Forelimb muscle (tissue), 1 donor: ENCODE data around the gene SSR1. TPM values are rescaled to one million over a fixed set of nuclear protein-coding genes. Genes with fewer than 3 reads are reported as not detected.

ENCODE experiments used
- DNase-seq: peaks from one replicate; pipeline ENCODE4 v3.0.0-alpha.2; 2013; ENCODE audit warnings: low read depth
- polyA plus RNA-seq: library from polyadenylated mRNA; unstranded; fragments of 120-200 nt; gene quantifications from one replicate; pipeline ENCODE4 v1.2.1, GENCODE V29; 2013; ENCODE audit not compliant: insufficient read length

Gene SSR1
- polyA plus RNA-seq, 1 donor, result 73.2 TPM

GRCh38 chr6:7258231-7258763 is 54.7 kb downstream of the SSR1 start:
- no peak for DNase-seq

GRCh38 chr6:7257521-7258230 is 55.3 kb downstream of the SSR1 start:
- DNase-seq, result no peak

GRCh38 chr6:7256785-7257184 is 56.2 kb downstream of the SSR1 start:
- DNase-seq, result no peak

GRCh38 chr6:7255918-7256317 is 57.1 kb downstream of the SSR1 start:
- no peak for DNase-seq

- peak; percentile 16 for DNase-seq
These were observed 57.8 kb downstream of the SSR1 start for GRCh38 chr6:7254980-7255835.

- DNase-seq, result no peak
These were observed 60.6 kb downstream of the SSR1 start for GRCh38 chr6:7252390-7252789.

- DNase-seq, result no peak
These were observed 61.2 kb downstream of the SSR1 start for GRCh38 chr6:7251646-7252260.

- no peak for DNase-seq
These were observed 62.2 kb downstream of the SSR1 start for GRCh38 chr6:7250812-7251211.

GRCh38 chr6:7249946-7250643 is 62.9 kb downstream of the SSR1 start:
- no peak for DNase-seq

GRCh38 chr6:7249391-7249790 is 63.6 kb downstream of the SSR1 start:
- no peak for DNase-seq

GRCh38 chr6:7247828-7248227 is 65.2 kb downstream of the SSR1 start:
- no peak for DNase-seq

GRCh38 chr6:7247179-7247456 is 65.9 kb downstream of the SSR1 start:
- DNase-seq, result no peak

GRCh38 chr6:7246401-7247178 is 66.4 kb downstream of the SSR1 start:
- DNase-seq, result no peak

GRCh38 chr6:7245668-7246393 is 67.2 kb downstream of the SSR1 start:
- DNase-seq, result no peak

- peak; percentile 51 for DNase-seq
These were observed 69.6 kb downstream of the SSR1 start for GRCh38 chr6:7243179-7243981.

GRCh38 chr6:7242835-7243178 is 70.2 kb downstream of the SSR1 start:
- no peak for DNase-seq

GRCh38 chr6:7241709-7242645 is 71.0 kb downstream of the SSR1 start:
- DNase-seq, result no peak

GRCh38 chr6:7241160-7241559 is 71.8 kb downstream of the SSR1 start:
- no peak for DNase-seq

- DNase-seq, result no peak
These were observed 72.6 kb downstream of the SSR1 start for GRCh38 chr6:7240351-7240750.
